Loucy (cell line): ENCODE measurements around the gene ALDH7A1.

Experiments used
- H2AFZ ChIP-seq: fragments of 200-600 bp; sonication (generic); 2 replicates; pipeline ENCODE4 v1.6.0; 2016; ENCODE audit warnings: antibody characterized with exemption, mild to moderate bottlenecking, low read length, moderate library complexity
- H3F3A ChIP-seq: fragments of 200-600 bp; 2 replicates; pipeline ENCODE4 v1.6.0; 2016; ENCODE audit warnings: antibody characterized with exemption, low read depth, mild to moderate bottlenecking
- H3K27me3 ChIP-seq: fragments of 200-600 bp; sonication (generic); 2 replicates; pipeline ENCODE4 v1.6.1; 2014; ENCODE audit warnings: low read length, mild to moderate bottlenecking; ENCODE audit not compliant: insufficient read depth, poor library complexity, severe bottlenecking
- H3K36me3 ChIP-seq: fragments of 200-600 bp; sonication (generic); 2 replicates; pipeline ENCODE4 v1.6.1; 2016; ENCODE audit warnings: low read length; ENCODE audit not compliant: insufficient read depth
- H3K4me1 ChIP-seq: fragments of 200-600 bp; sonication (generic); 2 replicates; pipeline ENCODE4 v1.5.1; 2014; ENCODE audit warnings: low read length, mild to moderate bottlenecking; ENCODE audit not compliant: insufficient read depth, poor library complexity, severe bottlenecking
- H3K4me2 ChIP-seq: fragments of 200-600 bp; sonication (generic); 2 replicates; pipeline ENCODE4 v1.6.0; 2014; ENCODE audit warnings: antibody characterized with exemption, low read length, low read depth, mild to moderate bottlenecking; ENCODE audit not compliant: poor library complexity, severe bottlenecking
- H3K4me3 ChIP-seq: fragments of 200-600 bp; sonication (generic); 2 replicates; pipeline ENCODE4 v1.5.1; 2014; ENCODE audit warnings: low read length, mild to moderate bottlenecking, mixed read lengths; ENCODE audit not compliant: poor library complexity, severe bottlenecking
- H3K79me2 ChIP-seq: fragments of 200-600 bp; sonication (generic); 2 replicates; pipeline ENCODE4 v1.6.1; 2014; ENCODE audit warnings: low read length; ENCODE audit not compliant: insufficient read depth
- H3K9ac ChIP-seq: fragments of 200-600 bp; sonication (generic); 2 replicates; pipeline ENCODE4 v1.6.0; 2014; ENCODE audit warnings: mild to moderate bottlenecking, low read depth, low read length, moderate library complexity; ENCODE audit not compliant: poor library complexity, severe bottlenecking
- H3K9me2 ChIP-seq: fragments of 200-600 bp; sonication (generic); replicated peaks from 2 replicates; pipeline ENCODE4 v1.6.1; 2016; ENCODE audit warnings: low read depth, low read length, mixed read lengths
- H3K9me3 ChIP-seq: fragments of 200-600 bp; sonication (generic); 2 replicates; pipeline ENCODE4 v1.6.1; 2014; ENCODE audit warnings: mild to moderate bottlenecking, antibody characterized with exemption, low read length, low read depth; ENCODE audit not compliant: insufficient read depth
- H4K20me1 ChIP-seq: fragments of 200-600 bp; sonication (generic); 2 replicates; pipeline ENCODE4 v1.6.0; 2014; ENCODE audit warnings: antibody characterized with exemption, low read length, mild to moderate bottlenecking; ENCODE audit not compliant: insufficient read depth, poor library complexity, severe bottlenecking
- CTCF ChIP-seq: fragments of 200-600 bp; sonication (generic); conservative IDR thresholded peaks from 2 replicates; pipeline ENCODE4 v1.5.1; 2014; ENCODE audit warnings: mild to moderate bottlenecking, antibody characterized with exemption, low read length
- EZH2phosphoT487 ChIP-seq: fragments of 200-600 bp; IDR thresholded peaks from 2 replicates; pipeline ENCODE4 v1.6.1; 2018; ENCODE audit warnings: antibody characterized with exemption, mild to moderate bottlenecking, moderate library complexity, borderline replicate concordance

ALDH7A1 gene

GRCh38 chr5:126636956-126637355, 41.9 kb upstream of the ALDH7A1 start:
- Histone ChIP-seq H3F3A (no peaks in the 10 kb centered on the region), H3K4me3 (no peak overlapping the region), H3K4me1 (no peaks in the 10 kb centered on the region), H3K27me3 (no peaks in the 10 kb centered on the region), H3K9me3 (no peaks in the 10 kb centered on the region), H2AFZ (no peak overlapping the region), H3K9ac (no peak overlapping the region), H3K79me2 (no peaks in the 10 kb centered on the region), H4K20me1 (no peaks in the 10 kb centered on the region), H3K4me2 (no peak overlapping the region), H3K9me2 (no peaks in the 10 kb centered on the region), H3K36me3 (no peaks in the 10 kb centered on the region)
- TF ChIP-seq EZH2phosphoT487 (no peak), CTCF (no peak)

- Histone ChIP-seq H3K27me3 (no peaks in the 10 kb centered on the region), H3F3A (no peaks in the 10 kb centered on the region), H3K4me2 (no peak overlapping the region), H4K20me1 (no peaks in the 10 kb centered on the region), H3K79me2 (no peaks in the 10 kb centered on the region), H3K4me3 (no peak overlapping the region), H3K36me3 (no peaks in the 10 kb centered on the region), H3K9me3 (no peaks in the 10 kb centered on the region), H2AFZ (no peak overlapping the region), H3K4me1 (no peaks in the 10 kb centered on the region), H3K9me2 (no peaks in the 10 kb centered on the region), H3K9ac (no peak overlapping the region)
- no peak for TF ChIP-seq CTCF
- no peak for TF ChIP-seq EZH2phosphoT487
These were observed 40.6 kb upstream of the ALDH7A1 start for GRCh38 chr5:126635585-126635984.

- H3K4me2 ChIP-seq, result no peak overlapping the region
- no peak overlapping the region for H3K9ac ChIP-seq
- no peak overlapping the region for H2AFZ ChIP-seq
- H3K79me2 ChIP-seq, result no peaks in the 10 kb centered on the region
- H3K4me1 ChIP-seq, result no peaks in the 10 kb centered on the region
- TF ChIP-seq EZH2phosphoT487, result no peak
- no peak for TF ChIP-seq CTCF
- no peaks in the 10 kb centered on the region for H3K36me3 ChIP-seq
- no peaks in the 10 kb centered on the region for H3F3A ChIP-seq
- no peaks in the 10 kb centered on the region for H3K27me3 ChIP-seq
- no peaks in the 10 kb centered on the region for H4K20me1 ChIP-seq
- H3K9me3 ChIP-seq, result no peaks in the 10 kb centered on the region
- H3K9me2 ChIP-seq, result no peaks in the 10 kb centered on the region
- H3K4me3 ChIP-seq, result no peak overlapping the region
These were observed 38.5 kb upstream of the ALDH7A1 start for GRCh38 chr5:126633552-126633951.
